Astrocyte of the cerebellum (primary cell): Measurements from ENCODE around the gene IL9.

Experiments
- DNase-seq: peaks from one replicate; pipeline ENCODE4 v3.0.0-alpha.2; 2011; ENCODE audit warnings: low read depth
- H3K4me3 ChIP-seq: 2 replicates; pipeline ENCODE4 v1.5.1; 2011; ENCODE audit warnings: mild to moderate bottlenecking, low read depth, low read length, moderate library complexity
- CTCF ChIP-seq: IDR thresholded peaks from 2 replicates; pipeline ENCODE4 v1.5.1; 2012; ENCODE audit warnings: low read length, low read depth, moderate library complexity, mild to moderate bottlenecking; ENCODE audit errors: missing control alignments
- in situ Hi-C: cut with HindIII; loops from 2 replicates; pipeline ENCODE4 v1.10.0; 2017; ENCODE audit warnings: low sequenced_read_pairs

Gene IL9

GRCh38 chr5:135880801-135881200, 14.8 kb downstream of the IL9 start:
- in situ Hi-C loops: no loop called here
- no peak overlapping the region for H3K4me3 ChIP-seq

GRCh38 chr5:135880278-135880677, 15.4 kb downstream of the IL9 start:
- no peak overlapping the region for H3K4me3 ChIP-seq
- TF ChIP-seq CTCF: peak; percentile 40
- in situ Hi-C loops: no loop called here
- no peak for DNase-seq

More at GRCh38 chr5:135880801-135881200, 14.8 kb downstream of the IL9 start:
- no peak for TF ChIP-seq CTCF
- no peak for DNase-seq

GRCh38 chr5:135879591-135879990, 16.1 kb downstream of the IL9 start:
- no peak for TF ChIP-seq CTCF
- H3K4me3 ChIP-seq: no peak overlapping the region
- in situ Hi-C loops: no loop called here
- no peak for DNase-seq

GRCh38 chr5:135878156-135878620, 17.5 kb downstream of the IL9 start:
- no peak overlapping the region for H3K4me3 ChIP-seq
- DNase-seq: no peak
- in situ Hi-C loops: no loop called here
- no peak for TF ChIP-seq CTCF

GRCh38 chr5:135877570-135878155, 18.0 kb downstream of the IL9 start:
- no peak overlapping the region for H3K4me3 ChIP-seq
- no peak for DNase-seq
- no peak for TF ChIP-seq CTCF
- in situ Hi-C loops: no loop called here

GRCh38 chr5:135876146-135876545, 19.5 kb downstream of the IL9 start:
- no peak overlapping the region for H3K4me3 ChIP-seq
- no peak for DNase-seq
- in situ Hi-C loops: no loop called here
- no peak for TF ChIP-seq CTCF
